HCEC 1CT (cell line): Measurements from ENCODE around the gene BANK1.

ENCODE experiments used
- DNase-seq: peaks from one replicate; pipeline ENCODE4 v3.0.0-alpha.2; 2017

The BANK1 gene

GRCh38 chr4:101790521-101791181 is at the start of gene BANK1:
BANK1 (plus strand) TSS chr4:101790730; CDS start chr4:101790881, 151 bp downstream.
- no peak for DNase-seq

GRCh38 chr4:101753721-101754120 is 36.8 kb upstream of the BANK1 start:
- DNase-seq, result peak; percentile 62

GRCh38 chr4:101756181-101756580 is 34.3 kb upstream of the BANK1 start:
- DNase-seq, result no peak

GRCh38 chr4:101761405-101761804 is 29.1 kb upstream of the BANK1 start:
- DNase-seq, result no peak

- no peak for DNase-seq
Measured at GRCh38 chr4:101762025-101762424, 28.5 kb upstream of the BANK1 start.

- DNase-seq, result no peak
Measured at GRCh38 chr4:101762534-101762933, 28.0 kb upstream of the BANK1 start.

GRCh38 chr4:101763576-101763975 is 27.0 kb upstream of the BANK1 start:
- no peak for DNase-seq

GRCh38 chr4:101774807-101775206 is 15.7 kb upstream of the BANK1 start:
- peak; percentile 21 for DNase-seq

GRCh38 chr4:101777431-101777830 is 13.1 kb upstream of the BANK1 start:
- no peak for DNase-seq

- no peak for DNase-seq
Measured at GRCh38 chr4:101780284-101780683, 10.2 kb upstream of the BANK1 start.

GRCh38 chr4:101782546-101782945 is 8.0 kb upstream of the BANK1 start:
- DNase-seq, result no peak

GRCh38 chr4:101784957-101785356 is 5.6 kb upstream of the BANK1 start:
- no peak for DNase-seq

- DNase-seq, result no peak
Measured at GRCh38 chr4:101785486-101785885, 5.0 kb upstream of the BANK1 start.

- DNase-seq, result no peak
Measured at GRCh38 chr4:101787701-101788316, 2.7 kb upstream of the BANK1 start.

- DNase-seq, result no peak
Measured at GRCh38 chr4:101791182-101791558, 640 bp downstream of the BANK1 start.

- no peak for DNase-seq
Measured at GRCh38 chr4:101792056-101792590, 1.6 kb downstream of the BANK1 start.

GRCh38 chr4:101793397-101793796 is 2.9 kb downstream of the BANK1 start:
- DNase-seq, result no peak

GRCh38 chr4:101794806-101795205 is 4.3 kb downstream of the BANK1 start:
- DNase-seq, result no peak

- no peak for DNase-seq
Measured at GRCh38 chr4:101795704-101796103, 5.2 kb downstream of the BANK1 start.

- no peak for DNase-seq
Measured at GRCh38 chr4:101801958-101802357, 11.4 kb downstream of the BANK1 start.

- DNase-seq, result no peak
Measured at GRCh38 chr4:101806914-101807313, 16.4 kb downstream of the BANK1 start.

GRCh38 chr4:101807351-101807750 is 16.8 kb downstream of the BANK1 start:
- no peak for DNase-seq

GRCh38 chr4:101813604-101814003 is 23.1 kb downstream of the BANK1 start:
- no peak for DNase-seq

GRCh38 chr4:101818362-101818761 is 27.8 kb downstream of the BANK1 start:
- peak; percentile 4 for DNase-seq

GRCh38 chr4:101823864-101824263 is 33.3 kb downstream of the BANK1 start:
- no peak for DNase-seq
